Measurements from ENCODE around the gene CYP4F3.
"Not testable (repeated sequence)": the region's sequence is repeated elsewhere in the genome, so short reads cannot be mapped to it uniquely, and the experiment has no call there.

CYP4F3 gene, protein sequence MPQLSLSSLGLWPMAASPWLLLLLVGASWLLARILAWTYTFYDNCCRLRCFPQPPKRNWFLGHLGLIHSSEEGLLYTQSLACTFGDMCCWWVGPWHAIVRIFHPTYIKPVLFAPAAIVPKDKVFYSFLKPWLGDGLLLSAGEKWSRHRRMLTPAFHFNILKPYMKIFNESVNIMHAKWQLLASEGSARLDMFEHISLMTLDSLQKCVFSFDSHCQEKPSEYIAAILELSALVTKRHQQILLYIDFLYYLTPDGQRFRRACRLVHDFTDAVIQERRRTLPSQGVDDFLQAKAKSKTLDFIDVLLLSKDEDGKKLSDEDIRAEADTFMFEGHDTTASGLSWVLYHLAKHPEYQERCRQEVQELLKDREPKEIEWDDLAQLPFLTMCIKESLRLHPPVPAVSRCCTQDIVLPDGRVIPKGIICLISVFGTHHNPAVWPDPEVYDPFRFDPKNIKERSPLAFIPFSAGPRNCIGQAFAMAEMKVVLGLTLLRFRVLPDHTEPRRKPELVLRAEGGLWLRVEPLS

GRCh38 chr19:15640294-15640903, at the start of gene CYP4F3:
TSS of gene CYP4F3 (plus strand) at chr19:15640897. CDS start at chr19:15641416, 519 bp downstream.
- no peak for DNase-seq (ENCODE audit: low spot score)

DNA sequence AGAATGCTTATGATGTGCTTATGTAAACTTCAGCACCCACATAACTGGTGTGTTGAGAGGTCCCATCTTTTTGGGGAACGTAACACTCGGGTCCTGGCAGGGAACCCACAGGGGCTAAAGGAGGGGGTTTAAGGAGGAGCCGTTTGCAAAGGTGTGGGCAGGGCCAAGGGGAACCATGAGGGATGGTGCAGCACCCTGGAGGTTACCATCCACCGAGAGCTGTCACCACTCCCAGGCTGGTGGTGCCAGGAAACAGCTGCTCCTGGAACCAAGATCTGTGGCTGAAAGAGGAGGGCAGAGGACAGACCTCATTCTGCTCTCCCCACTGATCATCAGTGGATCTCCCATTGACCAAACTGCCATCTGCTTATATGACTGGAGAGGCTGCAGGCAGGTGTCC, 48.9 kb upstream of the CYP4F3 start:
- DNase-seq (ENCODE audit: low spot score), result no peak

GRCh38 chr19:15592506-15592905, 48.2 kb upstream of the CYP4F3 start:
- not testable (repeated sequence) for DNase-seq (ENCODE audit: low spot score)

GRCh38 chr19:15593766-15594165, 46.9 kb upstream of the CYP4F3 start:
- not testable (repeated sequence) for DNase-seq (ENCODE audit: low spot score)

DNA sequence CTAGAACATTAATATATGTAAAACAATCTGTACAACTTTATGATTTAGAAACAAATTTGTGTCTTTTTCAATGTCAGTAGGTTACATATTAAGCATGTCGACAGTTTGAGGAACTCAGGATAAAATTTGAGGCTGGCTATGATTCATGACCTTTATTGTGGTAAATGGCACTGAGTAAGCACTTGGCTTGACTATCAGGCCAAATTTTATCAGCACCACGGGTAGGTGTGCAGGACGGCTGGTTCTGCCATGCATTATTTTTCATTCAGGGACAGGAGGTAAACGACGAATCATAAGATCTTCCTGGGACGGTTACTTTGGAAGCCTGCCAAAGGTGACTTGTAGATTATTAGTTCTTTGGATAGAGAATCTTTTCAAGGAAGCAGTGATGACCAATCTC, 45.6 kb upstream of the CYP4F3 start:
- DNase-seq (ENCODE audit: low spot score), result no peak

DNA sequence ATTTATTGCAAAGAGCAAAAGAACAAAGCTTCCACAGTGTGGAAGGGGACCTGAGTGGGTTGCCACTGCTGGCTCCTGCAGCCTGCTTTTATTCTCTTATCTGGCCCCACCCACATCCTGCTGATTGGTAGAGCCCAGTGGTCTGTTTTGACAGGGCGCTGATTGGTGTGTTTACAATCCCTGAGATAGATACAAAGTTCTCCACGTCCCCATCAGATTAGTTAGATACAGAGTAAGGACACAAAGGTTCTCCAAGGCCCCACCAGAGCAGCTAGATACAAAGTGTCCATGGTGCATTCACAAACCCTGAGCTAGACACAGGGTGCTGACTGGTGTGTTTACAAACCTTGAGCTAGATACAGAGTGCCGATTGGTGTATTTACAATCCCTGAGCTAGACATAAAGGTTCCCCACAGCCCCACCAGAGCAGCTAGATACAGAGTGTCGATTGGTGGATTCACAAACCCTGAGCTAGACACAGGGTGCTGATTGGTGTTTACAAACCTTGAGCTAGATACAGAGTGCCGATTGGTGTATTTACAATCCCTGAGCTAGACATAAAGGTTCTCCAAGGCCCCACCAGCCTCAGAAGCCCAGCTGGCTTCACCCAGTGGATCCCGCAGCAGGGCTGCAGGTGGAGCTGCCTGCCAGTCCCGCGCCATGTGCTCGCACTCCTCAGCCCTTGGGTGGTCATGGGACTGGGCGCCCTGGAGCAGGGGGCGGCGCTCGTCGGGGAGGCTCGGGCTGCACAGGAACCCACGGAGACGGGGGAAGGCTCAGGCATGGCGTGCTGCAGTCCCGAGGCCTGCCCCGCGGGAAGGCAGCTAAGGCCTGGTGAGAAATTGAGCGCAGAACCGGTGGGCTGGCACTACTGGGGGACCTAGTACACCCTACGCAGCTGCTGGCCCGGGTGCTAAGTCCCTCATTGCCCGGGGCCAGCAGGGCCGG, 32.4 kb upstream of the CYP4F3 start:
- DNase-seq (ENCODE audit: low spot score), result not testable (repeated sequence)

DNA sequence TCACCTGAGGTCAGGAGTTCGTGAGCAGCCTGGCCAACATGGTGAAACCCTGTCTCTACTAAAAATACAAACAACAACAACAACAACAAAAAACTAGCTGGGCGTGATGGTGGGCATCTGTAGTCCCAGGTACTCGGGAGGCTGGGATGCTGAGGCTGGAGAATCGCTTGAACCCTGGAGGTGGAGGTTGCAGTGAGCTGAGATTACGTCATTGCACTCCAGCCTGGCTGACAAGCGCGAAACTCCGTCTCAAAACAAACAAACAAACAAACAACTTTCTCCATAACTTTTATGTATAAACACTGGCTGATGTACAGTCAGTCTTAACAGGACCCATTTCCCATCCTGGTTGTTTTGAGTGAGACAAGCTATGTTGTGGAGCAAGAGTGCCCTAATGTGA, 31.4 kb upstream of the CYP4F3 start:
- no peak for DNase-seq (ENCODE audit: low spot score)

DNA sequence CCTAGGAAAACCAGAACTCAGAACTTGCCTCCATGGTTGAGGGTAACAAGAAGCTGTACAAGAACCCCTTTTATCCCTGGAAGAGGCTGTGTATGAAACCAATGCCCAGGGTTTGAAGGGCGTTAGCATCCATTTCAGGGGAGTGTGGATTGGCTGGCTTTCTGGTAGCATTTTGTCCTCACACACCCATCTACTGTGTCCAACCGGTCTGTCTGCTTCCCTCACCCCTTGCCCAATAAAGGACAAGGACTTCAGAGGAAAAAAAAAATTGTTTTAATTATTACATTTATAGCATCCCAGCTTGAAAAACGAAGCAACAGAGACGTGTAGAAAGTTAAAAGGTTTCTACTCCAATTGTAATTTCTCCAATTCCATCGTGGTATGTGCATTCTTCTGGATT, 28.4 kb upstream of the CYP4F3 start:
- no peak for DNase-seq (ENCODE audit: low spot score)

DNA sequence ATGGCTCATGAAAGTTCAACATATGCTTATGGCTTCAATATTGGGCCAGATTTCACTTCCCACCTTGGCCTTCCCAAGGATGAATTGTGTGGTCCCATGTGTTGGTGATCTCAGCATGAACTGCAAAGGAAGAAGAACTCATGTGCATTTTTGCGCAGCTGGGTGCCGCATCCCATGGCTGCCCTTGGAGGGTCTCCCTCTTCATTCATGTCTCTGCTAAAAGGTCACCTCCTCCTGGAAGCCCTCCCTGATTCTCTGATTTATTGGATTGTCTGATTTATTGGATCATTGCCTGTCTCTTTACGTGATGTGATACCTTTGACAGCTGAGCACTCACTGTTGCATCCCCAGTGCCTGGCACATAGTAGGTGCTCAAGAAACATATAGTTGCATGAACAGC, 27.4 kb upstream of the CYP4F3 start:
- DNase-seq (ENCODE audit: low spot score), result no peak

DNA sequence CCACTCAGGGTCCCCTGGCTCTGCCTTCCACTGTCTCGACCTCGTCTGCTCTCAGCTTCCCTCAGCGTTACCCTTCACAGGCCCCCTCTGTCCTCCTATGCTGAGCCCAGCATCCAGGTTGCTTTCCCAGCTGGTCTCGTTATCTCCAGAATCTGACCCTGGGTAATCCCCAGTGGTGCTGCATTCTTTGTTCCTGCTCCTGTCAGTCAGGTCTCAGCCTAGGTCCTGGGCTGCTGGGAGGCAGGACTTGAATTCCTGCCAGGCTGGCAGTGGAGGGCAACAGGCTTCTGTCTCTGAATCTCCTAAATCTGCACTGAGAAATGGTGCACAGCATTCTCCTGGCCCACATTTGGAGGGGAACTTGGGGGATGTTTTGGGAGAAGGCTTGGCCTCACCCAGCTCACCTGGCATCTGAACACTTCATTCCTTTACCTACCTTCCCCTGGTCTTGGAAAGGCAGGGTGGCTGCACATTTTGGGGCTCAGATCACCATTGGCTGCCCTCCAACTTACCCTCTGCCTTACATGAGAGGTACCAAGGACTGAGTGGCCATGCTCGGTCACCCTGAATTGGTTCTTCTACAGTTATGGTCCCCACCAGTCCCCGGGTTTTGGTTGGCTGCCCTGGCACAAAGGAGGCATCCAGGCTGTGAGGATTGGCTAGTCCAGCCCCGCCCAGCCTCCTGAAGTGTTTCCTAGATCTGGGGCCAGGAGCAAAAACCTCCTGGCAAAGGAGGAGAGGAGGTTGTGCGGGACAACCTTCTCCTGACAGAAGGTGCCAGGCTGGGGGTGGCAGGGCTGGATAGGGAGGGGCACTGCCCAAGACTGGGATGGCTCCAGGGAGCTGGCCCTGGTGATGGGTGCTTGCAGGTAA, 26.0 kb upstream of the CYP4F3 start, which contains the start of gene CYP4F8:
Gene CYP4F8, plus strand, starts transcription at position 712 of the 873 bp plus-strand sequence. CDS start 399 bp downstream, outside the sequence.
- no peak for DNase-seq (ENCODE audit: low spot score)

DNA sequence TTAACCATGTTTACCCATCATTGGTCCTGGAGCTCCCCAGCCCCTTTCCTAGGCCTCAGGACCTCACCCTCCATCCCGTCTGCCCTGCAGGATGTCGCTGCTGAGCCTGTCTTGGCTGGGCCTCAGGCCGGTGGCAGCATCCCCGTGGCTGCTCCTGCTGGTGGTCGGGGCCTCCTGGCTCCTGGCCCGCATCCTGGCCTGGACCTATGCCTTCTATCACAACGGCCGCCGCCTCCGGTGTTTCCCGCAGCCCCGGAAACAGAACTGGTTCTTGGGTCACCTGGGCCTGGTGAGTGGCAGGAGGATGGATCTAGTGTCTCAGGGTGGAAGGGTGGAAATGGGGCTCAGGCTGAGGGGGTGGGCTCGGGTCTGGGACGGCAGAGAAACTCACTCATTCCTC, 25.2 kb upstream of the CYP4F3 start:
- no peak for DNase-seq (ENCODE audit: low spot score)

DNA sequence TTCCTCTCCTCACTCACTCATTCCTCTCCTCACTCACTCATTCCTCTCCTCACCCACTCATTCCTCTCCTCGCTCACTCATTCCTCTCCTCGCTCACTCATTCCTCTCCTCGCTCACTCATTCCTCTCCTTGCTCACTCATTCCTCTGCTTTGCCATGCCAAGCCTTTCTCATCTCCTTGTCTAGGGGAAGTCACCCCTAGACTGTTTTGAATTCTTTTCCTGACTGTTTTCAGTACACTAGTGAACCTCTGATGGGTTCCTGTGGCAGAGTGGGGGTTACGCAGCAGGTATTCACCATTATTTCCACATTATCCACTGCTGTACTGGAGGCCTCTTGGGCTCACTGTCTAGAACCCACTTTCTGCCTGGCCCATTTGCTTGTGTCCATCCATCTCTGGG, 24.5 kb upstream of the CYP4F3 start:
- DNase-seq (ENCODE audit: low spot score), result no peak

GRCh38 chr19:15616627-15617270, 23.9 kb upstream of the CYP4F3 start:
- no peak for DNase-seq (ENCODE audit: low spot score)

DNA sequence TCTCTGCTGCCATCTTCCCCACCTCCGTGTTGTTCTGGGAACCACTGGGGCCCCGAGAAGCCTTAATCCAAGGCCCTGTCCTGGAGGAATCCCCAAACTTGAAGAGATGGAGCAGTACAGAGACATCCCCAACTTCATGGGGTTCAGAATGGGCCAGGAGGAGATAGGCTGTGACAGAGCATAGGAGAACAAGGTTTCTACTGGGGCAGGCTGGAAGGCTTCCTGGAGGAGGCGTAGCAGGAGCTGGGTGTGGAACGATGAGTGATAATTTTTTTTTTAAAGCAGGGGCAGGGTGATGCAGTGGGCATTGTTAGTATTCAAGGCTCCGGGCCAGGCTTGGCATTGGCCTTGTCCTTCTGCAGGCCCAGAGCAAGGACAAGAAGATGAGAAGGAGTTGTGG, 22.4 kb upstream of the CYP4F3 start:
- no peak for DNase-seq (ENCODE audit: low spot score)

DNA sequence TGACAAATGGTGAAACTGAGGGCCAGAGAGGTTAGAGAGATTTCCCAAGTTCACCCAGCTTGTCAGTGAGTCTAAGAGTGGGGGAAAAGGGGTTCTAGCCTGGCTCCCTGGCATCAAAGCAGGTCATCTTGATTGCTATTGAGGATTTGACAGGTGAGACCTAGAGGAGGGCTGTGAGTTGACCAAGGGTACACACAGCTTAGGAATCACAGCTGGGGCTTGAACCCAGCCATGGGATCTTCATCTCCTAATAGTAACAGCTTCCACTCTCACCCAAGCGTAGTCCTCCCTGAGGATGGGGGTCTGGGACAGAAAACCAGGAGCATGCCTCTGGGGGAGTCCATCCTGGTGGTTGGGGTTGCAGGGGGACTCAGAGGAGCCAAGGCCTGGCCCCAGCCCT, 18.9 kb upstream of the CYP4F3 start:
- no peak for DNase-seq (ENCODE audit: low spot score)

GRCh38 chr19:15622991-15623390, 17.7 kb upstream of the CYP4F3 start:
- no peak for DNase-seq (ENCODE audit: low spot score)

DNA sequence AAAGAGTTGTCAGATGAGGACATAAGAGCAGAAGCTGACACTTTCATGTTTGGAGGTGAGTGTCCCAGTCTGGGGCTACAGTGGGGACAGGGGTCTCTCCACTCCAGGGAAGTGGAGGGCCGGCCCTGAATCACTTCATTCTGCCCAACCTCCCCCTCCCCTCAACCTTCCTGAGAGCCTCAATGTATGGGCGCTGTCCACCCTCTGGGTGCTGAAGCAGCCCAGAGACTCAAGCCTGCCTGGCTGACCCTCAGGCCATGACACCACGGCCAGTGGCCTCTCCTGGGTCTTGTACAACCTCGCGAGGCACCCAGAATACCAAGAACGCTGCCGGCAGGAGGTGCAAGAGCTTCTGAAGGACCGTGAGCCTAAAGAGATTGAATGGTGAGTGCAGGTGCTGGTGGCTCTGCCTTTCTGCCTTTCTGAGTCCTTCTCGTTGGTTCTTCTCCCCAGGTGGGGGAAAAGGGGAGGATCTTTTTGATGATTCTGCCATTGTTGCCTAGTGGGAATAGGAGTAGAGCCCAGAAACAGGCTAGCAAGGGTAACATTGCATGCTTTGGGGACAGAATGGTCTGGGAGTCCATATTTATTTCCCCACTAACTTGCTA, 16.9 kb upstream of the CYP4F3 start:
- DNase-seq (ENCODE audit: low spot score), result no peak

GRCh38 chr19:15628236-15629002, 12.3 kb upstream of the CYP4F3 start:
- no peak for DNase-seq (ENCODE audit: low spot score)

Measured in AG08395 (cell line).